ENCODE measurements around the gene HSD17B2. TPM values are rescaled to one million over a fixed set of nuclear protein-coding genes. Genes with fewer than 3 reads are reported as not detected.

The HSD17B2 gene
- total RNA-seq, 1 experiment from 2014 or later, result not detected

DNA sequence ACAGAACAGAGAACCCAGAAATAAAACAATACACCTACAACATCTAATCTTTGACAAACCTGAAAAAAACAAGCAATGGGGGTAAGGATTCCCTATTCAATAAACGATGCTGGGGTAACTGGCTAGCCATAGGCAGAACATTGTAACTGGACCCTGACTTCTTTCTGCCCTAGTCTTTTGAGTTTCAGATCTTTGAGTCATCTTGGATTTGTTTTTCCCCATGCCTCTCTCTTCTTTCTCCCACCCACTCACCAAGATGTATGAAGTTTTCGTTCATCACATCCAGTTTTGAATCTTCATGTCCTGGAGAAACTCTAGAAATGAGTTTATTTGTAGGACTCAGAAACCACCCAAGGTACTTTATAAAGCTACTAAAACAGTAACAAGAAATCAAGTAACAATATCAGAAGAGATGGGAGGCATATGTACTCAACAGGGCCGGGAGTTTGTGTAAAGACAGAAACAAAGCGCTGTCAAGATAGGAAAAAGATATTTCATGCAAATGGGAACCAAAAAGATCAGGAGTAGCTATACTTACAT, 39.0 kb downstream of the HSD17B2 start:
- Histone ChIP-seq H3K4me2 (ENCODE audit: low read length) (no peak overlapping the region), H3K9me2 (ENCODE audit: insufficient read depth) (no peaks in the 10 kb centered on the region), H3K79me2 (ENCODE audit: insufficient read depth, low read length) (no peaks in the 10 kb centered on the region), H3K27ac (ENCODE audit: low read depth, low read length) (no peak overlapping the region), H3K9ac (ENCODE audit: low read length) (no peak overlapping the region), H3K36me3 (ENCODE audit: control insufficient read depth in 1 of 2, insufficient read depth in 2 of 2, low read length in 2 of 2) (no peaks in the 10 kb centered on the region), H2AFZ (ENCODE audit: low read depth, low read length, poor library complexity, severe bottlenecking) (no peak overlapping the region), H3K4me1 (ENCODE audit: control insufficient read depth in 1 of 2, insufficient read depth in 2 of 2, low read length in 2 of 2) (peaks cover 0 to 6% of the 10 kb centered on the region in 2 experiments; a peak in 1 of 4 replicates), H3K9me3 (ENCODE audit: control insufficient read depth in 1 of 2, insufficient read depth in 1 of 2, low read depth in 1 of 2, low read length in 2 of 2) (peaks cover 0 to 2% of the 10 kb centered on the region in 2 experiments; a peak in 2 of 4 replicates), H3K4me3 (replicated peaks in 1 of 2; ENCODE audit: low read depth in 1 of 2, low read length in 2 of 2) (no peak overlapping the region), H4K20me1 (ENCODE audit: insufficient read depth) (no peaks in the 10 kb centered on the region), H3K27me3 (ENCODE audit: insufficient read depth, low read length) (peaks cover 36% of the 10 kb centered on the region)
- ATAC-seq (no peak), DNase-seq (ENCODE audit: low read depth, low spot score) (no peak)
- TF ChIP-seq TCF7L2 (IDR thresholded peaks at IDR 0.05; ENCODE audit: borderline replicate concordance, extremely low read depth, insufficient read depth, insufficient read length), result no peak
- no peak for TF ChIP-seq CBX3 (IDR thresholded peaks at IDR 0.05; ENCODE audit: low read depth)
- TF ChIP-seq, protein P1, sequence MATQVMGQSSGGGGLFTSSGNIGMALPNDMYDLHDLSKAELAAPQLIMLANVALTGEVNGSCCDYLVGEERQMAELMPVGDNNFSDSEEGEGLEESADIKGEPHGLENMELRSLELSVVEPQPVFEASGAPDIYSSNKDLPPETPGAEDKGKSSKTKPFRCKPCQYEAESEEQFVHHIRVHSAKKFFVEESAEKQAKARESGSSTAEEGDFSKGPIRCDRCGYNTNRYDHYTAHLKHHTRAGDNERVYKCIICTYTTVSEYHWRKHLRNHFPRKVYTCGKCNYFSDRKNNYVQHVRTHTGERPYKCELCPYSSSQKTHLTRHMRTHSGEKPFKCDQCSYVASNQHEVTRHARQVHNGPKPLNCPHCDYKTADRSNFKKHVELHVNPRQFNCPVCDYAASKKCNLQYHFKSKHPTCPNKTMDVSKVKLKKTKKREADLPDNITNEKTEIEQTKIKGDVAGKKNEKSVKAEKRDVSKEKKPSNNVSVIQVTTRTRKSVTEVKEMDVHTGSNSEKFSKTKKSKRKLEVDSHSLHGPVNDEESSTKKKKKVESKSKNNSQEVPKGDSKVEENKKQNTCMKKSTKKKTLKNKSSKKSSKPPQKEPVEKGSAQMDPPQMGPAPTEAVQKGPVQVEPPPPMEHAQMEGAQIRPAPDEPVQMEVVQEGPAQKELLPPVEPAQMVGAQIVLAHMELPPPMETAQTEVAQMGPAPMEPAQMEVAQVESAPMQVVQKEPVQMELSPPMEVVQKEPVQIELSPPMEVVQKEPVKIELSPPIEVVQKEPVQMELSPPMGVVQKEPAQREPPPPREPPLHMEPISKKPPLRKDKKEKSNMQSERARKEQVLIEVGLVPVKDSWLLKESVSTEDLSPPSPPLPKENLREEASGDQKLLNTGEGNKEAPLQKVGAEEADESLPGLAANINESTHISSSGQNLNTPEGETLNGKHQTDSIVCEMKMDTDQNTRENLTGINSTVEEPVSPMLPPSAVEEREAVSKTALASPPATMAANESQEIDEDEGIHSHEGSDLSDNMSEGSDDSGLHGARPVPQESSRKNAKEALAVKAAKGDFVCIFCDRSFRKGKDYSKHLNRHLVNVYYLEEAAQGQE (IDR thresholded peaks at IDR 0.05; ENCODE audit: low read depth), result no peak
- TF ChIP-seq, protein P2, sequence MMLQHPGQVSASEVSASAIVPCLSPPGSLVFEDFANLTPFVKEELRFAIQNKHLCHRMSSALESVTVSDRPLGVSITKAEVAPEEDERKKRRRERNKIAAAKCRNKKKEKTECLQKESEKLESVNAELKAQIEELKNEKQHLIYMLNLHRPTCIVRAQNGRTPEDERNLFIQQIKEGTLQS (IDR thresholded peaks at IDR 0.05), result no peak
- ChIA-PET POLR2A (no interaction called here), CTCF (interaction anchor here (1.0 to 2.1 kb wide), 2 partner anchors 13 to 189 kb away, joined by 3 to 6 read pairs; no protein-coding TSS in a partner anchor), RAD21 (ENCODE audit: low non-redundant PET in 1 of 2, low total read pairs in 2 of 2, uncharacterized antibody in 2 of 2, unreplicated experiment in 2 of 2) (no interaction called here)
- intact Hi-C loops (cut with micrococcal nuclease), result no loop called here
- no TSS peak for BruUV-seq (replicated peaks)

DNA sequence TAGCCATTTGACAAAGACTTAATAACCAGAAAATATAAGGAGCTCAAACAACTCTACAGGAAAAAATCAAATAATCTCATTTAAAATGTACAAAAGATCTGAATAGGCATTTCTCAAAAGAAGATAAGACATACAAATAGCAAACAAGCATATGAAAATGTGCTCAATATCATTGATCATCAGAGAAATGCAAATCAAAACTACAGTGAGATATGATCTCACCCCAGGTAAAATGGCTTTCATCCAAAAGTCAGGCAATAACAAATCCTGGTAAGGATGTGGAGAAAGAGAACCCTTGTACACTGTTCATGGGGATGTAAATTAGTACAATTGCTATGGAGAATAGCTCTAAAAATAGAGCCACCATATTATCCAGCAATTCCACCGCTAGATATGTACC, 43.1 kb downstream of the HSD17B2 start:
- Histone ChIP-seq H3K9ac (ENCODE audit: low read length) (no peak overlapping the region), H4K20me1 (ENCODE audit: insufficient read depth) (no peaks in the 10 kb centered on the region), H3K4me1 (ENCODE audit: control insufficient read depth in 1 of 2, insufficient read depth in 2 of 2, low read length in 2 of 2) (peaks cover 0 to 8% of the 10 kb centered on the region in 2 experiments; a peak in 2 of 4 replicates), H3K79me2 (ENCODE audit: insufficient read depth, low read length) (no peaks in the 10 kb centered on the region), H3K4me2 (ENCODE audit: low read length) (no peak overlapping the region), H3K27me3 (ENCODE audit: insufficient read depth, low read length) (peaks cover 74% of the 10 kb centered on the region), H2AFZ (ENCODE audit: low read depth, low read length, poor library complexity, severe bottlenecking) (no peak overlapping the region), H3K9me3 (ENCODE audit: control insufficient read depth in 1 of 2, insufficient read depth in 1 of 2, low read depth in 1 of 2, low read length in 2 of 2) (peaks cover 0 to 6% of the 10 kb centered on the region in 2 experiments; a peak in 2 of 4 replicates), H3K36me3 (ENCODE audit: control insufficient read depth in 1 of 2, insufficient read depth in 2 of 2, low read length in 2 of 2) (no peaks in the 10 kb centered on the region), H3K9me2 (ENCODE audit: insufficient read depth) (no peaks in the 10 kb centered on the region), H3K4me3 (replicated peaks in 1 of 2; ENCODE audit: low read depth in 1 of 2, low read length in 2 of 2) (no peak overlapping the region), H3K27ac (ENCODE audit: low read depth, low read length) (no peak overlapping the region)
- ChIA-PET RAD21 (ENCODE audit: low non-redundant PET in 1 of 2, low total read pairs in 2 of 2, uncharacterized antibody in 2 of 2, unreplicated experiment in 2 of 2) (no interaction called here), POLR2A (no interaction called here), CTCF (no interaction called here)
- intact Hi-C loops (cut with micrococcal nuclease), result no loop called here
- no TSS peak for BruUV-seq (replicated peaks)
- no peak for DNase-seq (ENCODE audit: low read depth, low spot score)
- no peak for ATAC-seq
- no peak for TF ChIP-seq CBX3 (IDR thresholded peaks at IDR 0.05; ENCODE audit: low read depth)
- no peak for TF ChIP-seq ZFX (IDR thresholded peaks at IDR 0.05)
- TF ChIP-seq FOSL1 (IDR thresholded peaks at IDR 0.05; ENCODE audit: low read depth), result no peak
- no peak for TF ChIP-seq JUND (IDR thresholded peaks at IDR 0.05)
- TF ChIP-seq, protein P3, sequence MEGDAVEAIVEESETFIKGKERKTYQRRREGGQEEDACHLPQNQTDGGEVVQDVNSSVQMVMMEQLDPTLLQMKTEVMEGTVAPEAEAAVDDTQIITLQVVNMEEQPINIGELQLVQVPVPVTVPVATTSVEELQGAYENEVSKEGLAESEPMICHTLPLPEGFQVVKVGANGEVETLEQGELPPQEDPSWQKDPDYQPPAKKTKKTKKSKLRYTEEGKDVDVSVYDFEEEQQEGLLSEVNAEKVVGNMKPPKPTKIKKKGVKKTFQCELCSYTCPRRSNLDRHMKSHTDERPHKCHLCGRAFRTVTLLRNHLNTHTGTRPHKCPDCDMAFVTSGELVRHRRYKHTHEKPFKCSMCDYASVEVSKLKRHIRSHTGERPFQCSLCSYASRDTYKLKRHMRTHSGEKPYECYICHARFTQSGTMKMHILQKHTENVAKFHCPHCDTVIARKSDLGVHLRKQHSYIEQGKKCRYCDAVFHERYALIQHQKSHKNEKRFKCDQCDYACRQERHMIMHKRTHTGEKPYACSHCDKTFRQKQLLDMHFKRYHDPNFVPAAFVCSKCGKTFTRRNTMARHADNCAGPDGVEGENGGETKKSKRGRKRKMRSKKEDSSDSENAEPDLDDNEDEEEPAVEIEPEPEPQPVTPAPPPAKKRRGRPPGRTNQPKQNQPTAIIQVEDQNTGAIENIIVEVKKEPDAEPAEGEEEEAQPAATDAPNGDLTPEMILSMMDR (IDR thresholded peaks at IDR 0.05 in 2 of 3, conservative IDR thresholded peaks at IDR 0.05 in 1 of 3; ENCODE audit: borderline replicate concordance in 1 of 3, insufficient read depth in 1 of 3, low read depth in 2 of 3, low read length in 2 of 3), result no peak
- TF ChIP-seq, protein P4, sequence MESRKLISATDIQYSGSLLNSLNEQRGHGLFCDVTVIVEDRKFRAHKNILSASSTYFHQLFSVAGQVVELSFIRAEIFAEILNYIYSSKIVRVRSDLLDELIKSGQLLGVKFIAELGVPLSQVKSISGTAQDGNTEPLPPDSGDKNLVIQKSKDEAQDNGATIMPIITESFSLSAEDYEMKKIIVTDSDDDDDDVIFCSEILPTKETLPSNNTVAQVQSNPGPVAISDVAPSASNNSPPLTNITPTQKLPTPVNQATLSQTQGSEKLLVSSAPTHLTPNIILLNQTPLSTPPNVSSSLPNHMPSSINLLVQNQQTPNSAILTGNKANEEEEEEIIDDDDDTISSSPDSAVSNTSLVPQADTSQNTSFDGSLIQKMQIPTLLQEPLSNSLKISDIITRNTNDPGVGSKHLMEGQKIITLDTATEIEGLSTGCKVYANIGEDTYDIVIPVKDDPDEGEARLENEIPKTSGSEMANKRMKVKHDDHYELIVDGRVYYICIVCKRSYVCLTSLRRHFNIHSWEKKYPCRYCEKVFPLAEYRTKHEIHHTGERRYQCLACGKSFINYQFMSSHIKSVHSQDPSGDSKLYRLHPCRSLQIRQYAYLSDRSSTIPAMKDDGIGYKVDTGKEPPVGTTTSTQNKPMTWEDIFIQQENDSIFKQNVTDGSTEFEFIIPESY (IDR thresholded peaks at IDR 0.05; ENCODE audit: extremely low read depth, insufficient replicate concordance, low read length), result no peak
